Breast epithelium (tissue), 4 donors: ENCODE results near the gene DPYSL3. TPM values are rescaled to one million over a fixed set of nuclear protein-coding genes. Genes with fewer than 3 reads are reported as not detected.

Experiments
- DNase-seq, 2 donors: peaks; one replicate each; pipeline ENCODE4 v3.0.0-alpha.2; 2019; ENCODE audit warnings: low spot score in 2 of 2
- H3K27ac ChIP-seq, 2 donors: fragments of 200-600 bp; sonication (generic) in 1 of 2; one replicate each; pipeline ENCODE4 v1.5.1; 2016 to 2019; ENCODE audit warnings: mild to moderate bottlenecking in 1 of 2
- H3K27me3 ChIP-seq, 2 donors: fragments of 200-600 bp; sonication (generic) in 1 of 2; one replicate each; pipeline versions ENCODE4 v1.5.1 to v1.6.0; 2017 to 2019; ENCODE audit warnings: control low read depth in 1 of 2, mild to moderate bottlenecking in 1 of 2
- H3K36me3 ChIP-seq: fragments of 200-600 bp; one replicate; pipeline ENCODE4 v1.5.1; 2019
- H3K4me1 ChIP-seq, 2 donors: fragments of 200-600 bp; sonication (generic); one replicate each; pipeline ENCODE4 v1.5.1; 2016 to 2019; ENCODE audit warnings: control low read depth in 1 of 2
- H3K4me3 ChIP-seq, 3 donors: fragments of 200-600 bp; sonication (generic); 1 replicate in 2 of 3; 2 replicates in 1 of 3; pipeline ENCODE4 v1.5.1; 2016 to 2019; ENCODE audit warnings: mild to moderate bottlenecking in 3 of 3, moderate library complexity in 2 of 3
- H3K9me3 ChIP-seq, 2 donors: fragments of 200-600 bp; sonication (generic) in 1 of 2; one replicate each; pipeline ENCODE4 v1.5.1; 2016 to 2019; ENCODE audit warnings: control low read depth in 1 of 2
- CTCF ChIP-seq, 3 donors: fragments of 450-650 bp; IDR thresholded peaks; one replicate each; pipeline ENCODE4 v1.5.1; 2016 to 2017; ENCODE audit warnings: antibody characterized with exemption in 3 of 3, mild to moderate bottlenecking in 3 of 3, moderate library complexity in 3 of 3
- POLR2A ChIP-seq: fragments of 450-650 bp; IDR thresholded peaks from one replicate; pipeline ENCODE4 v1.6.1; 2016; ENCODE audit warnings: antibody characterized with exemption, mild to moderate bottlenecking, moderate library complexity
- POLR2AphosphoS5 ChIP-seq, 3 donors: sonication (generic); formaldehyde crosslinking; IDR thresholded peaks; one replicate each; pipeline ENCODE4 v1.6.1; 2017; ENCODE audit warnings: antibody characterized with exemption in 3 of 3
- intact Hi-C: fragments of 100-400 bp; cut with DNase I; formaldehyde crosslinking; loops from one replicate; pipeline ENCODE4 v1.15.1; 2023; ENCODE audit warnings: low total_unique reads
- total RNA-seq, 3 donors: library from RNA; depleted of rRNA; stranded (reverse); fragments of >200 nt; gene quantifications; one replicate each; pipeline ENCODE4 v1.1.0, GENCODE V29; 2016

DPYSL3 gene
- total RNA-seq, 3 donors from 2014 or later: 34.4 to 73.1 (median 34.7) TPM

GRCh38 chr5:147410496-147411358 is 99.1 kb downstream of the DPYSL3 start:
- Histone ChIP-seq H3K4me1 (no peaks in the 10 kb centered on the region), H3K36me3 (no peaks in the 10 kb centered on the region), H3K4me3 (no peak overlapping the region), H3K27me3 (no peaks in the 10 kb centered on the region), H3K9me3 (no peaks in the 10 kb centered on the region), H3K27ac (peak overlapping the region in 1 of 2 donors; percentile 56)
- DNase-seq: no peak
- intact Hi-C loops: no loop called here
- TF ChIP-seq POLR2AphosphoS5 (IDR thresholded peaks at IDR 0.05): no peak
- TF ChIP-seq POLR2A: no peak
- no peak for TF ChIP-seq CTCF (IDR thresholded peaks at IDR 0.05)

DNA sequence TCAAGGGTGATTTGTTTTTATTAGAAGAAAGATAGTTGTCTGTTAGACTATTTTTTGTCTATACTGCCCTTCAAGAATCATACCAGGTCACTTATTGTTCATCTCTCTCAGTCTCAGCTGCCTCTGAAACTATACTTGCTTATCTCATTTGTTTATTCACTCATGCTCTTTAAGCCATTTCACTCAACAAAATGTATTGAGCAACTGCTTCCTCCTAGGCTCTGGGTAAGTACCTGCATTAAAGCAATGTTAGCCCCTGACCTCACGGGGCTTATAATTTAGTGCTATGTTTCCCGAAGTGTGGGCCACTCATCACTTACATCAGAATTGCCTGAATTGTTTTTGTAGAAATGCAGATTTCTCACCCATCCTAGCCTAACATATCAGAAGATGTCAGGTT is 100.9 kb downstream of the DPYSL3 start:
- H3K4me3 ChIP-seq: no peak overlapping the region
- H3K9me3 ChIP-seq: no peaks in the 10 kb centered on the region
- no peaks in the 10 kb centered on the region for H3K27me3 ChIP-seq
- no peak overlapping the region for H3K27ac ChIP-seq
- intact Hi-C loops: no loop called here
- no peak for DNase-seq
- TF ChIP-seq POLR2A (no peak), CTCF (IDR thresholded peaks at IDR 0.05) (no peak)
- H3K4me1 ChIP-seq: no peaks in the 10 kb centered on the region
- no peaks in the 10 kb centered on the region for H3K36me3 ChIP-seq

- H3K27me3 ChIP-seq: no peaks in the 10 kb centered on the region
- H3K36me3 ChIP-seq: no peaks in the 10 kb centered on the region
- H3K9me3 ChIP-seq: no peaks in the 10 kb centered on the region
- no peaks in the 10 kb centered on the region for H3K4me1 ChIP-seq
- no peak overlapping the region for H3K4me3 ChIP-seq
- DNase-seq: no peak
- peak overlapping the region in 1 of 2 donors; percentile 13 for H3K27ac ChIP-seq
- intact Hi-C loops: no loop called here
- TF ChIP-seq POLR2AphosphoS5 (IDR thresholded peaks at IDR 0.05): no peak
- TF ChIP-seq POLR2A: no peak
- no peak for TF ChIP-seq CTCF (IDR thresholded peaks at IDR 0.05)
Measured at GRCh38 chr5:147407094-147407681, 102.7 kb downstream of the DPYSL3 start.

- H3K9me3 ChIP-seq: no peaks in the 10 kb centered on the region
- intact Hi-C loops: no loop called here
- no peaks in the 10 kb centered on the region for H3K27me3 ChIP-seq
- TF ChIP-seq CTCF (IDR thresholded peaks at IDR 0.05) (no peak), POLR2A (no peak), POLR2AphosphoS5 (IDR thresholded peaks at IDR 0.05) (no peak)
- H3K4me1 ChIP-seq: no peaks in the 10 kb centered on the region
- peak overlapping the region in 1 of 2 donors; percentile 13 for H3K27ac ChIP-seq
- no peak overlapping the region for H3K4me3 ChIP-seq
- DNase-seq: no peak
- no peaks in the 10 kb centered on the region for H3K36me3 ChIP-seq
Measured at GRCh38 chr5:147406636-147407035, 103.2 kb downstream of the DPYSL3 start.

DNA sequence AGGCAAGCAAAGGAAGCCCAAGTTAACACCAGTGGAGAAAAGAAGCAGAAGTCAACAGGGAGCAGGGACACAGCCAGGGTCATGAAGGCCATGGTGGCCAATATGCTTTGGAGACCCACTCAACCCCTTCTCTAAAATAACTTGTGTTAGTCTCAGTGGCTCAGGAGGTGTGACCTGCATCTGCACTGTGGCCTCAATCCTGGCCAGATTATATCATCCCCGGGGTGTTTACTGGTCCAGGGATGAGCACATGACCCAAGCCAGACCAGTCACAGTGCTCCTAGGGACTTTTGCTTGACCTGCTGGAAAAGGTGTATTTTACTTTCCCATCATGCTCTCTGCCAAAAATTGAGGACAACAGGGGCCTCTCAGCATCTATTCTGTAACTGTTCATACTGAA is 105.2 kb downstream of the DPYSL3 start:
- Histone ChIP-seq H3K4me1 (no peaks in the 10 kb centered on the region), H3K27me3 (no peaks in the 10 kb centered on the region), H3K9me3 (no peaks in the 10 kb centered on the region), H3K36me3 (no peaks in the 10 kb centered on the region), H3K4me3 (no peak overlapping the region), H3K27ac (peak overlapping the region; percentile 67 to 89)
- DNase-seq: no peak
- TF ChIP-seq POLR2A (no peak), POLR2AphosphoS5 (IDR thresholded peaks at IDR 0.05) (no peak), CTCF (IDR thresholded peaks at IDR 0.05) (no peak)
- intact Hi-C loops: no loop called here
